DND-41 (cell line): ENCODE data around the gene MYH6.

Experiments used
- EZH2 ChIP-seq: IDR thresholded peaks from 3 replicates; pipeline ENCODE4 v1.6.1; 2012; ENCODE audit warnings: borderline replicate concordance, low read depth, mild to moderate bottlenecking, moderate library complexity, low read length, inconsistent platforms; ENCODE audit not compliant: severe bottlenecking
- TF ChIP-seq, protein P1 (sequence below): IDR thresholded peaks from 2 replicates; pipeline ENCODE4 v1.5.1; 2012; ENCODE audit warnings: borderline replicate concordance, low read length, moderate library complexity, mild to moderate bottlenecking; ENCODE audit not compliant: poor library complexity, severe bottlenecking; ENCODE audit errors: extremely low read depth

DNA sequence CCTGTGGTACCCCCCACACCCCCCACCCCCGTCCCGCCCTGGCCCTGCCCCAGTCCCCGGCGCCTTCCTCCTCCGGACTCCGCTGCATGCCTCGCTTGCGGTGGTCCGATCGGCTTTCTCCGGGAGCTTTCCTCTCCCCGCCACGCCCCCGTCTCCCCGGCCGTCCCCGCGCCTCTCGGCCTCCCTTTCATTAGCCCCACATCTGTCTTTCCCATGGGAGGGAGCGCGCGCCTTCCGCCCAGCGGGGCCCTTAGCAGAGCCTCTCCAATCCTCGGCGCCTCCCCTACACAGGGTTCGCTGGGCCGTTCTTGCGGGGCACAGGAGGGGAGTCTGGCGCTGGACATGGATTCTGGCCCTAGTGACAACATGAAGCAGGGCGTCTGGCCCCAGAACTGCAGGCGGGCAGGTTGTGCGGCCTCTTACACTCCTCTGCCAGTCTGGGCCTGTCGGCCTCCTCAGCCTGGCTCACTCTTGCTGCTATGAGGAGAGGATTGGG lies 41.6 kb downstream of the MYH6 start:
- TF ChIP-seq, protein P1, sequence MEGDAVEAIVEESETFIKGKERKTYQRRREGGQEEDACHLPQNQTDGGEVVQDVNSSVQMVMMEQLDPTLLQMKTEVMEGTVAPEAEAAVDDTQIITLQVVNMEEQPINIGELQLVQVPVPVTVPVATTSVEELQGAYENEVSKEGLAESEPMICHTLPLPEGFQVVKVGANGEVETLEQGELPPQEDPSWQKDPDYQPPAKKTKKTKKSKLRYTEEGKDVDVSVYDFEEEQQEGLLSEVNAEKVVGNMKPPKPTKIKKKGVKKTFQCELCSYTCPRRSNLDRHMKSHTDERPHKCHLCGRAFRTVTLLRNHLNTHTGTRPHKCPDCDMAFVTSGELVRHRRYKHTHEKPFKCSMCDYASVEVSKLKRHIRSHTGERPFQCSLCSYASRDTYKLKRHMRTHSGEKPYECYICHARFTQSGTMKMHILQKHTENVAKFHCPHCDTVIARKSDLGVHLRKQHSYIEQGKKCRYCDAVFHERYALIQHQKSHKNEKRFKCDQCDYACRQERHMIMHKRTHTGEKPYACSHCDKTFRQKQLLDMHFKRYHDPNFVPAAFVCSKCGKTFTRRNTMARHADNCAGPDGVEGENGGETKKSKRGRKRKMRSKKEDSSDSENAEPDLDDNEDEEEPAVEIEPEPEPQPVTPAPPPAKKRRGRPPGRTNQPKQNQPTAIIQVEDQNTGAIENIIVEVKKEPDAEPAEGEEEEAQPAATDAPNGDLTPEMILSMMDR, result no peak
- no peak for TF ChIP-seq EZH2
